ENCODE results near the gene RAB18.
"Not testable (repeated sequence)": the region's sequence is repeated elsewhere in the genome, so short reads cannot be mapped to it uniquely, and the experiment has no call there.

Gene RAB18

GRCh38 chr10:27504007-27504807, at the start of gene RAB18:
TSS of gene RAB18 (plus strand) at chr10:27504304. CDS start at chr10:27504370, 66 bp downstream.
- peak; percentile 84 for DNase-seq

- no peak for DNase-seq
Observed at GRCh38 chr10:27454837-27455236, 49.3 kb upstream of the RAB18 start.

GRCh38 chr10:27457261-27457945, 46.7 kb upstream of the RAB18 start:
- DNase-seq: no peak

GRCh38 chr10:27457966-27458365, 46.1 kb upstream of the RAB18 start:
- DNase-seq: no peak

GRCh38 chr10:27461312-27461711, 42.8 kb upstream of the RAB18 start:
- no peak for DNase-seq

- DNase-seq: no peak
Observed at GRCh38 chr10:27463961-27464360, 40.1 kb upstream of the RAB18 start.

GRCh38 chr10:27464993-27465392, 39.1 kb upstream of the RAB18 start:
- DNase-seq: no peak

- DNase-seq: not testable (repeated sequence)
Observed at GRCh38 chr10:27465596-27465995, 38.5 kb upstream of the RAB18 start.

- no peak for DNase-seq
Observed at GRCh38 chr10:27470885-27471284, 33.2 kb upstream of the RAB18 start.

GRCh38 chr10:27474741-27475140, 29.4 kb upstream of the RAB18 start:
- no peak for DNase-seq

- DNase-seq: no peak
Observed at GRCh38 chr10:27479016-27479415, 25.1 kb upstream of the RAB18 start.

- no peak for DNase-seq
Observed at GRCh38 chr10:27481486-27481885, 22.6 kb upstream of the RAB18 start.

- peak; percentile 3 for DNase-seq
Observed at GRCh38 chr10:27482984-27483956, 20.8 kb upstream of the RAB18 start.

- DNase-seq: no peak
Observed at GRCh38 chr10:27485368-27485767, 18.7 kb upstream of the RAB18 start.

GRCh38 chr10:27485986-27486385, 18.1 kb upstream of the RAB18 start:
- no peak for DNase-seq

GRCh38 chr10:27490807-27491206, 13.3 kb upstream of the RAB18 start:
- DNase-seq: no peak

- DNase-seq: no peak
Observed at GRCh38 chr10:27494116-27494805, 9.8 kb upstream of the RAB18 start.

GRCh38 chr10:27496137-27496536, 8.0 kb upstream of the RAB18 start:
- DNase-seq: no peak

GRCh38 chr10:27500096-27500495, 4.0 kb upstream of the RAB18 start:
- no peak for DNase-seq

GRCh38 chr10:27500886-27501285, 3.2 kb upstream of the RAB18 start:
- no peak for DNase-seq

- DNase-seq: no peak
Observed at GRCh38 chr10:27503498-27504006, 552 bp upstream of the RAB18 start.

GRCh38 chr10:27504808-27505460, 830 bp downstream of the RAB18 start:
- no peak for DNase-seq
